Left lung (tissue), 10 donors: ENCODE data around the gene KRTAP4-11. TPM values are rescaled to one million over a fixed set of nuclear protein-coding genes. Genes with fewer than 3 reads are reported as not detected.
"Not testable (repeated sequence)": the region's sequence is repeated elsewhere in the genome, so short reads cannot be mapped to it uniquely, and the experiment has no call there.

Experiments used
- ATAC-seq: fragments of 200-7000 bp; cut with Tn5 transposase; one replicate; pipeline ENCODE4 v1.9.1; 2020; ENCODE audit warnings: moderate library complexity
- DNase-seq, 4 donors: peaks; one replicate each; pipeline ENCODE4 v3.0.0-alpha.2; 2013 to 2020
- H3K27ac ChIP-seq, 2 donors: fragments of 200-600 bp; sonication (generic) in 1 of 2; one replicate each; pipeline versions ENCODE4 v1.5.0 to v1.8.0; 2020 to 2021
- H3K27me3 ChIP-seq, 2 donors: fragments of 200-600 bp; sonication (generic) in 1 of 2; one replicate each; pipeline versions ENCODE4 v1.5.0 to v1.8.0; 2020 to 2021
- H3K36me3 ChIP-seq, 2 donors: fragments of 200-600 bp; sonication (generic) in 1 of 2; one replicate each; pipeline versions ENCODE4 v1.5.0 to v1.8.0; 2020 to 2021
- H3K4me1 ChIP-seq, 2 donors: fragments of 200-600 bp; one replicate each; pipeline ENCODE4 v1.8.0; 2021
- H3K4me3 ChIP-seq, 2 donors: fragments of 200-600 bp; sonication (generic) in 1 of 2; one replicate each; pipeline versions ENCODE4 v1.5.0 to v1.8.0; 2020 to 2021; ENCODE audit warnings: mild to moderate bottlenecking in 1 of 2
- H3K9me3 ChIP-seq, 2 donors: fragments of 200-600 bp; sonication (generic) in 1 of 2; one replicate each; pipeline versions ENCODE4 v1.5.0 to v1.8.0; 2020 to 2021
- CTCF ChIP-seq, 2 donors: fragments of 200-600 bp; sonication (generic) in 1 of 2; IDR thresholded peaks; one replicate each; pipeline versions ENCODE4 v1.5.0 to v1.8.0; 2021; ENCODE audit warnings: antibody characterized with exemption in 2 of 2
- intact Hi-C, 2 donors: fragments of 100-400 bp; cut with DNase I; formaldehyde crosslinking; loops; one replicate each; pipeline versions ENCODE4 v1.11.2 to v1.14.2; 2022
- polyA plus RNA-seq, 6 donors: library from polyadenylated mRNA; unstranded; fragments of 120-200 nt; gene quantifications; one replicate each; pipeline ENCODE4 v1.2.1, GENCODE V29; 2013; ENCODE audit not compliant: insufficient read length in 6 of 6
- total RNA-seq, 2 donors: library from RNA; stranded (reverse); fragmentation: NEBNext Ultra II Directional; extraction: Animal tissue kit (Norgen Biotek cat#: 25700); gene quantifications; one replicate each; pipeline ENCODE4 v1.2.1, GENCODE V29; 2021
- donor health status: DM: no; HTN: yes; CAD: no.
- donor health status: DM: no; HTN: no; CAD: no.

KRTAP4-11 gene
- total and polyA plus RNA-seq, 8 donors: 0.23 TPM; not detected in 7

DNA sequence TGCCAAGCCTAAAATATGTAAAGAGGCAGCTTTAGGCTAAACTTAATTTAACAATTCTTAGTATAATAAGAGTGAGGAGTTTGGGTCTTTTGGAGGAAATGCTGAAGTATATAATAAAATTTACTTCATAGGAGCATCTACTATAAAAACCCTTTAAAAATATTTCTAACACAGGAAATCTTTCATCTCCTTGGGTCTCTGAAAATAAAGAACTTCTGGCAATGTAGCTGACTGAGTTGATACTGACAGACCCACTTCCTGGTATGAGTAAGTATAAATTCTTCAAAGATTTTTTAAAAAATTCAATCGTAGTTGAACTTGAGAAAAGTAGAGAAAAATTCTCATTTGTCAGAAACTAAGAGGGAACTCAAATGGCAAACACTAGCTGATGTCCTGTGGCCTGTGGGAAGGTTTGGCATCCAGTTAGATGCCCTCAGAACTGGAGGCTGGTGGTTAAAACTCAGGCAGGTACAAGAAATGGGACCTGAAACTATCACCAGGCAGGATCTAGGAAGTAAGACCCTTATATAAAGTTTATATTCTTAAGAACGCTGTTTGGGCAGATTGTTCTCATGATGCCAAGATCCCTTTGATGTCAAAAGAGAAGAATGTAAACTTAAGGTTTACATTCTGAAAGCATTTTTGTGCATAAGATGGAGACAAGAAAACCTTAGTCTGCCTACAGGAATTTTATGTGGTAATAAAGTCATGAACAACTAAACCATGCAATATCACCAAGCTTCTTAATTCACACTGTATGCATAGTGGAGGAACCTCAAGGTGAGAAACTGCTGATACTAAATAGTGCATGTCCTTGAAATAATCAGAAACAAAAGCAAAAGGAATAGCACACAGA is 15.9 kb upstream of the KRTAP4-11 start:
- ATAC-seq (no peak), DNase-seq (no peak)
- Histone ChIP-seq H3K4me3 (no peak overlapping the region), H3K27ac (no peak overlapping the region), H3K4me1 (no peaks in the 10 kb centered on the region), H3K9me3 (peaks cover 0 to under 1% of the 10 kb centered on the region in 2 donors), H3K27me3 (no peaks in the 10 kb centered on the region), H3K36me3 (no peaks in the 10 kb centered on the region)
- no peak for TF ChIP-seq CTCF (IDR thresholded peaks at IDR 0.05)
- intact Hi-C loops: no loop called here

GRCh38 chr17:41131979-41132378 is 13.8 kb upstream of the KRTAP4-11 start:
- H3K9me3 ChIP-seq: no peaks in the 10 kb centered on the region
- ATAC-seq (no peak), DNase-seq (no peak)
- H3K36me3 ChIP-seq: no peaks in the 10 kb centered on the region
- no peaks in the 10 kb centered on the region for H3K4me1 ChIP-seq
- H3K4me3 ChIP-seq: no peak overlapping the region
- H3K27me3 ChIP-seq: no peaks in the 10 kb centered on the region
- H3K27ac ChIP-seq: no peak overlapping the region
- no peak for TF ChIP-seq CTCF (IDR thresholded peaks at IDR 0.05)
- intact Hi-C loops: no loop called here

DNA sequence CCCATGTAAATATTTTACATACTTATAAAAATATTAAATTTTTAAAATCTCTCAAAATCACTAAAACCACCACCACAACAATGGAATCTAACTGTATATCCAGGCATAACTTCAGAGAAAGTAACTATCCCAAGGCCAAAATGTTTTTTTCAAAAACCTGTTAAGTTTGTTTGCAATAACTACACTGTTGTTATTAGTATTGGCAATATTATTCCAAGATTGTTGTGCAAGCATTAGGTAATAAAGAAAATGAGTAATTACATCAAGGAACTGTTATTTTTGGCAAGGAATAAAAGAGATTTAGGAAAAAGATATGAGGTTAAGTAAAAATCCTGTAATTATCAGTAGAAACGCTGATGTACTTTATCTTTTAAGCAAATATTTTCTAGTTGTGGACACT is 9.2 kb upstream of the KRTAP4-11 start:
- DNase-seq (no peak), ATAC-seq (no peak)
- H3K36me3 ChIP-seq: no peaks in the 10 kb centered on the region
- intact Hi-C loops: no loop called here
- no peaks in the 10 kb centered on the region for H3K4me1 ChIP-seq
- no peaks in the 10 kb centered on the region for H3K9me3 ChIP-seq
- no peak overlapping the region for H3K27ac ChIP-seq
- no peak overlapping the region for H3K4me3 ChIP-seq
- TF ChIP-seq CTCF (IDR thresholded peaks at IDR 0.05): no peak
- H3K27me3 ChIP-seq: peaks cover 0 to 8% of the 10 kb centered on the region in 2 donors

DNA sequence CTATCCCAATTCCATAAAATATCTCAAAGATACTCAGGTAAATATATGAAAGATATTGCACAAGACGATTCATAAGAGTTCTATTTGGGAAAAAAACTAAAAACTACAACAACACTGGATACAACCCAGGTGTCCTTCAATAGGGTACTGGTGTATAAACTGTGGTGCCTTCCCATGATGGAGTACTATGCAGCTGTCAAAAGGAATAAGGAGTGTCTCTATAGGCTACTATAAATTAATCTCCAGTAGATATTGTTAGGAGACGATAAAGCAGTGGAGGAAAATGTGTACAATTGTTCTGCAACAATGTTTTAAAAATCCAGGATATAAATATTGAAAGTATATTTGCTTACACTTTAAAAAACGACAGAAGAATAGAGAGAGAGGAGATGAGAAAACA is 8.2 kb upstream of the KRTAP4-11 start:
- Histone ChIP-seq H3K4me3 (no peak overlapping the region), H3K36me3 (no peaks in the 10 kb centered on the region), H3K27ac (no peak overlapping the region), H3K4me1 (no peaks in the 10 kb centered on the region), H3K27me3 (peaks cover 0 to 8% of the 10 kb centered on the region in 2 donors), H3K9me3 (no peaks in the 10 kb centered on the region)
- TF ChIP-seq CTCF (IDR thresholded peaks at IDR 0.05): no peak
- intact Hi-C loops: no loop called here
- no peak for DNase-seq
- no peak for ATAC-seq

DNA sequence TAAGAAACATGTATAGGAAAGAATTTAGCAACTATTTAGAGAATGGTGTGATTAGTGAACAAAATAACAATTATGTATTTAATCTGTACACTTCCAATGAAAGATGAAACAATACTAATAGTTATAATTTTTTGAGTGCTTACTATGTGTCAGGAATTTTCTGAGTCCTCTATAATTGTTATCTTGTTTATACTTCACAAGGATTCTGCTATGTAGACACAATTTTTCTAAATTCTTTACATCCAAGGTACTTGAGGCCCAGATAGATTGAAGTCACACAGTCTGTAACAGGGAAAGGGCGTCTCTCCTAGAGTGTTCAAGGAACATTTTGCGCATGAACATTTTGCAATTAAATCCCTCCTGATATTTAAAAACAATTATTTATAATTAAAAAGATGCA is 6.9 kb upstream of the KRTAP4-11 start:
- no peak for TF ChIP-seq CTCF (IDR thresholded peaks at IDR 0.05)
- H3K27me3 ChIP-seq: peaks cover 0 to 8% of the 10 kb centered on the region in 2 donors
- DNase-seq (no peak), ATAC-seq (no peak)
- H3K4me1 ChIP-seq: no peaks in the 10 kb centered on the region
- H3K9me3 ChIP-seq: no peaks in the 10 kb centered on the region
- H3K36me3 ChIP-seq: no peaks in the 10 kb centered on the region
- H3K4me3 ChIP-seq: no peak overlapping the region
- H3K27ac ChIP-seq: no peak overlapping the region
- intact Hi-C loops: no loop called here

DNA sequence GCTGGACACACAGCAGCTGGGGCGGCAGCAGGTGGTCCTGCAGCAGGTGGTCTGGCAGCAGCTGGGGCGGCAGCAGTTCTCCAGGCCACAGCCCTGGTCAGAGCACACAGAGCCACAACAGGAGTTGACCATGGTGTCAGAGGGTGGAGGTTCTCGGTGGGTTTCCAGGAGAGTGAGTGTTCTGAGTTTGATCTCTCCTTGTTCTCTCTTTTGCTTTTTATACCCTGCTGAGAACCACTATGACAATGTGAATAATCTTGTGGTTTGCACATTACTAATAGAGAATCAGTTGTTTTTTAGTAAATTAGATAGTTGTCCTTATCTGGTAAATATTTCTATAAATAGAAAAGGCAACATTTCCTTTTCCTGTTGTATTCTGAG is 5.8 kb upstream of the KRTAP4-11 start, which contains the start of gene KRTAP4-12:
KRTAP4-12 (minus strand) TSS at position 192 of the 381 bp plus-strand sequence; CDS start at position 132, 60 bp downstream.
- H3K27me3 ChIP-seq, H3K27ac ChIP-seq, H3K36me3 ChIP-seq, intact Hi-C loops, ATAC-seq, H3K9me3 ChIP-seq, DNase-seq, H3K4me1 ChIP-seq, H3K4me3 ChIP-seq: not testable (repeated sequence)

GRCh38 chr17:41123292-41123990 is 5.3 kb upstream of the KRTAP4-11 start:
- H3K4me3 ChIP-seq, DNase-seq, ATAC-seq, H3K9me3 ChIP-seq, H3K27ac ChIP-seq, H3K4me1 ChIP-seq, H3K36me3 ChIP-seq, intact Hi-C loops, H3K27me3 ChIP-seq: not testable (repeated sequence)
